Stimulated activated CD4-positive, alpha-beta T cell treated with anti-CD3 and anti-CD28 coated beads, TNF-alpha, amount 100 ng/mL, for 24 hours (primary cell): Measurements from ENCODE around the gene EIF1B.

Experiments used
- DNase-seq, 3 experiments: peaks; one replicate each; pipeline ENCODE4 v3.0.0-alpha.2; 2020; ENCODE audit warnings: low read depth in 3 of 3

Gene EIF1B

GRCh38 chr3:40340541-40341170 is 31.1 kb downstream of the EIF1B start:
- no peak for DNase-seq

- no peak for DNase-seq
These were observed 32.2 kb downstream of the EIF1B start for GRCh38 chr3:40341671-40342070.

GRCh38 chr3:40350529-40350928 is 41.0 kb downstream of the EIF1B start:
- no peak for DNase-seq

GRCh38 chr3:40355410-40355809 is 45.9 kb downstream of the EIF1B start:
- no peak for DNase-seq

- no peak for DNase-seq
These were observed 48.9 kb downstream of the EIF1B start for GRCh38 chr3:40358454-40358853.
